ENCODE data around the gene MINAR1. TPM values are rescaled to one million over a fixed set of nuclear protein-coding genes. Genes with fewer than 3 reads are reported as not detected.

The MINAR1 gene
- polyA plus RNA-seq, 1 of the 3 experiments (the other 2 are of a cell fraction) = 0.35 TPM

GRCh38 chr15:79412010-79412409 is 20.1 kb upstream of the MINAR1 start (continued):
- TF ChIP-seq EP300 (IDR thresholded peaks at IDR 0.05; ENCODE audit: borderline replicate concordance in 1 of 2, low read depth in 1 of 2, low read length in 1 of 2) (no peak), RFX5 (IDR thresholded peaks at IDR 0.05; ENCODE audit: low read length) (no peak), MXI1 (IDR thresholded peaks at IDR 0.05; ENCODE audit: low read depth, low read length) (no peak), RXRA (IDR thresholded peaks at IDR 0.05; ENCODE audit: borderline replicate concordance, low read depth) (no peak), TAF1 (IDR thresholded peaks at IDR 0.05; ENCODE audit: borderline replicate concordance, low read depth, low read length) (no peak)
- TF ChIP-seq, protein P1, sequence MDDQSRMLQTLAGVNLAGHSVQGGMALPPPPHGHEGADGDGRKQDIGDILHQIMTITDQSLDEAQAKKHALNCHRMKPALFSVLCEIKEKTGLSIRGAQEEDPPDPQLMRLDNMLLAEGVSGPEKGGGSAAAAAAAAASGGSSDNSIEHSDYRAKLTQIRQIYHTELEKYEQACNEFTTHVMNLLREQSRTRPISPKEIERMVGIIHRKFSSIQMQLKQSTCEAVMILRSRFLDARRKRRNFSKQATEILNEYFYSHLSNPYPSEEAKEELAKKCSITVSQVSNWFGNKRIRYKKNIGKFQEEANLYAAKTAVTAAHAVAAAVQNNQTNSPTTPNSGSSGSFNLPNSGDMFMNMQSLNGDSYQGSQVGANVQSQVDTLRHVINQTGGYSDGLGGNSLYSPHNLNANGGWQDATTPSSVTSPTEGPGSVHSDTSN (IDR thresholded peaks at IDR 0.05) = no peak

DNA sequence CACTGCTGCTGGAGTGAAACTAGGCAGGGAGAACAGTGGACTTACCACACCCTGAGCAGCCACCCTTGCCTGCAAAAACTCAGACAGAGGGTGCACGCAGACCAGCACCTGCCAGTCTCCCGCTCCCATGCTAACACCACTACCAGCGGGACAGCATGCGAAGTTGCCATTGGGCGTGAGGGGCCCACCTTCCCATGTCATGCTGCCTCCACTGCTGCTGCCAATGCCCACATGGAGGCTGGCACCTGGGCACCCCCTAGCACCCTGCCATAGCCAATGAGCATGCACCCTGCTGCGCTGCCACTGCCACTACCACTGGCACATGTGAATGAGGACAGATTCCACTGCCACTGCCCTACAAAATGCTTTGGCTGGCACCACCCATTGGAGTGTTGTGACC is 19.7 kb upstream of the MINAR1 start:
- H4K20me1 ChIP-seq (ENCODE audit: insufficient read depth) = no peaks in the 10 kb centered on the region
- H2AFZ ChIP-seq (ENCODE audit: low read depth) = no peak overlapping the region
- no peak overlapping the region for H3K4me2 ChIP-seq
- no peaks in the 10 kb centered on the region for H3K36me3 ChIP-seq (replicated peaks in 1 of 2; ENCODE audit: control insufficient read depth in 1 of 2, insufficient read depth in 2 of 2, low read length in 1 of 2)
- H3K27me3 ChIP-seq (ENCODE audit: insufficient read depth) = no peaks in the 10 kb centered on the region
- peaks cover 0 to 3% of the 10 kb centered on the region in 2 experiments; a peak in 2 of 4 replicates for H3K4me1 ChIP-seq (ENCODE audit: control insufficient read depth in 1 of 2, insufficient read depth in 2 of 2, low read depth in 1 of 2, low read length in 1 of 2)
- H3K4me3 ChIP-seq (ENCODE audit: low read depth in 2 of 2, low read length in 1 of 2) = no peak overlapping the region
- H3K9me2 ChIP-seq = no peaks in the 10 kb centered on the region
- ChIA-PET POLR2A (no interaction called here), CTCF (interaction anchor here (1.0 kb wide), 1 partner anchor 29 kb away, joined by 3 read pairs; no protein-coding TSS in a partner anchor)
- H3K9ac ChIP-seq = no peak overlapping the region
- no peak overlapping the region for H3K27ac ChIP-seq (ENCODE audit: low read depth in 2 of 2, low read length in 1 of 2)
- no peak for TF ChIP-seq EP300 (IDR thresholded peaks at IDR 0.05; ENCODE audit: borderline replicate concordance in 1 of 2, low read depth in 1 of 2, low read length in 1 of 2)
- no peak for TF ChIP-seq SIN3A (IDR thresholded peaks at IDR 0.05; ENCODE audit: borderline replicate concordance, low read depth, low read length)
- TF ChIP-seq YY1 (IDR thresholded peaks at IDR 0.05; ENCODE audit: low read depth) = no peak
- no peak for TF ChIP-seq TAF1 (IDR thresholded peaks at IDR 0.05; ENCODE audit: borderline replicate concordance, low read depth, low read length)
- no peak for TF ChIP-seq RCOR1 (IDR thresholded peaks at IDR 0.05; ENCODE audit: low read length)
- TF ChIP-seq, protein P2, sequence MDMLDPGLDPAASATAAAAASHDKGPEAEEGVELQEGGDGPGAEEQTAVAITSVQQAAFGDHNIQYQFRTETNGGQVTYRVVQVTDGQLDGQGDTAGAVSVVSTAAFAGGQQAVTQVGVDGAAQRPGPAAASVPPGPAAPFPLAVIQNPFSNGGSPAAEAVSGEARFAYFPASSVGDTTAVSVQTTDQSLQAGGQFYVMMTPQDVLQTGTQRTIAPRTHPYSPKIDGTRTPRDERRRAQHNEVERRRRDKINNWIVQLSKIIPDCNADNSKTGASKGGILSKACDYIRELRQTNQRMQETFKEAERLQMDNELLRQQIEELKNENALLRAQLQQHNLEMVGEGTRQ (IDR thresholded peaks at IDR 0.05; ENCODE audit: borderline replicate concordance, low read depth, low read length) = no peak
- no peak for TF ChIP-seq MEF2A (IDR thresholded peaks at IDR 0.05; ENCODE audit: borderline replicate concordance, low read depth)
- no peak for TF ChIP-seq RXRA (IDR thresholded peaks at IDR 0.05; ENCODE audit: borderline replicate concordance, low read depth)
- no peak for TF ChIP-seq TCF12 (IDR thresholded peaks at IDR 0.05)
- no peak for TF ChIP-seq JUND (IDR thresholded peaks at IDR 0.05)
- TF ChIP-seq CHD2 (IDR thresholded peaks at IDR 0.05; ENCODE audit: low read length, partially characterized antibody) = no peak
- no peak for TF ChIP-seq USF1 (IDR thresholded peaks at IDR 0.05; ENCODE audit: borderline replicate concordance, low read depth)
- WGBS (ENCODE audit: low lambda C conversion rate) = 92% methylated on average over 4 of the region's 6 CpGs
- H3F3A ChIP-seq (replicated peaks; ENCODE audit: insufficient read depth) = no peaks in the 10 kb centered on the region
- H3K79me2 ChIP-seq (ENCODE audit: insufficient read depth) = no peaks in the 10 kb centered on the region
- no peak for DNase-seq
- no peaks in the 10 kb centered on the region for H3K9me3 ChIP-seq
